ENCODE measurements around the gene ZC3H10. TPM values are rescaled to one million over a fixed set of nuclear protein-coding genes. Genes with fewer than 3 reads are reported as not detected.

The ZC3H10 gene
- total and polyA plus RNA-seq, 2 donors (not counting 3 experiments of a cell fraction or from before 2014, with no cell fraction given) = 2.6 to 10.1 TPM

GRCh38 chr12:56146492-56147460, 28.7 kb downstream of the ZC3H10 start:
- Histone ChIP-seq H3K27ac (ENCODE audit: insufficient read depth, low read depth, low read length) (no peak overlapping the region), H3K9me1 (replicated peaks; ENCODE audit: control insufficient read depth, extremely low read depth, insufficient read depth, low read length) (no peaks in the 10 kb centered on the region), H2AFZ (ENCODE audit: low read depth, low read length) (no peak overlapping the region), H3K4me3 (replicated peaks in 1 of 3; ENCODE audit: insufficient read depth in 1 of 3, low read depth in 1 of 3, low read length in 3 of 3) (no peak overlapping the region), H3K9me3 (replicated peaks; ENCODE audit: control insufficient read depth, insufficient read depth, low read length) (no peaks in the 10 kb centered on the region), H3K27me3 (ENCODE audit: control insufficient read depth in 2 of 2, insufficient read depth in 2 of 2, low read length in 2 of 2) (no peaks in the 10 kb centered on the region), H3K4me2 (ENCODE audit: insufficient read depth, low read length) (peak overlapping the region; percentile 18), H4K20me1 (replicated peaks; ENCODE audit: control insufficient read depth, extremely low read depth, insufficient read depth, low read length) (no peaks in the 10 kb centered on the region), H3K9ac (replicated peaks; ENCODE audit: extremely low read depth, insufficient read depth, low read length) (no peak overlapping the region), H3K36me3 (ENCODE audit: control insufficient read depth in 2 of 2, extremely low read depth in 1 of 2, insufficient read depth in 2 of 2, low read length in 2 of 2) (peaks cover 12 to 17% of the 10 kb centered on the region in 2 experiments), H3K79me2 (ENCODE audit: control insufficient read depth, insufficient read depth, low read length) (no peaks in the 10 kb centered on the region), H3K4me1 (ENCODE audit: control insufficient read depth, extremely low read depth, insufficient read depth, low read length) (peaks cover 32% of the 10 kb centered on the region)
- DNase-seq (ENCODE audit: low read depth, low spot score) (peak; percentile 82), FAIRE-seq (peak; percentile 87)
- intact Hi-C loops (cut with micrococcal nuclease) = no loop called here
- peak; percentile 10 for TF ChIP-seq FOS (IDR thresholded peaks at IDR 0.05; ENCODE audit: borderline replicate concordance, insufficient read depth, low read length)
- no peak for TF ChIP-seq MAX (IDR thresholded peaks at IDR 0.05; ENCODE audit: insufficient read depth, insufficient read length)
- TF ChIP-seq POLR2AphosphoS5 (IDR thresholded peaks at IDR 0.05; ENCODE audit: insufficient read depth, low read depth, low read length) = peak; percentile 46
- no peak for TF ChIP-seq EZH2 (IDR thresholded peaks at IDR 0.05; ENCODE audit: borderline replicate concordance, low read depth, low read length, severe bottlenecking)
- TF ChIP-seq POLR2A (IDR thresholded peaks at IDR 0.05; ENCODE audit: low read depth, low read length) = peak; percentile 74
- dilution Hi-C loops (cut with MboI; ENCODE audit: extremely low pct_ligation_motif_present, low sequenced_read_pairs) = no loop called here
- POLR2A ChIA-PET = no interaction called here
- no TSS peak for BruUV-seq (replicated peaks)
- CTCF ChIA-PET = no interaction called here

GRCh38 chr12:56150563-56150962, 32.5 kb downstream of the ZC3H10 start:
- H3K27ac ChIP-seq (ENCODE audit: insufficient read depth, low read depth, low read length) = no peak overlapping the region
- intact Hi-C loops (cut with micrococcal nuclease) = no loop called here
- H3K9me1 ChIP-seq (replicated peaks; ENCODE audit: control insufficient read depth, extremely low read depth, insufficient read depth, low read length) = no peaks in the 10 kb centered on the region
- no peak overlapping the region for H2AFZ ChIP-seq (ENCODE audit: low read depth, low read length)
- ChIA-PET POLR2A (no interaction called here), CTCF (interaction anchor here (0.9 to 1.8 kb wide), 3 partner anchors 24 to 39 kb away, joined by 3 to 5 read pairs (median 3); partner anchors contain the start of gene SMARCC2)
- peaks cover 0 to 4% of the 10 kb centered on the region in 2 experiments for H3K36me3 ChIP-seq (ENCODE audit: control insufficient read depth in 2 of 2, extremely low read depth in 1 of 2, insufficient read depth in 2 of 2, low read length in 2 of 2)
- no peak overlapping the region for H3K4me3 ChIP-seq (replicated peaks in 1 of 3; ENCODE audit: insufficient read depth in 1 of 3, low read depth in 1 of 3, low read length in 3 of 3)
- no peaks in the 10 kb centered on the region for H4K20me1 ChIP-seq (replicated peaks; ENCODE audit: control insufficient read depth, extremely low read depth, insufficient read depth, low read length)
- TF ChIP-seq POLR2AphosphoS5 (IDR thresholded peaks at IDR 0.05; ENCODE audit: insufficient read depth, low read depth, low read length) (no peak), POLR2A (IDR thresholded peaks at IDR 0.05; ENCODE audit: low read depth, low read length) (no peak), FOS (IDR thresholded peaks at IDR 0.05; ENCODE audit: borderline replicate concordance, insufficient read depth, low read length) (peak; percentile 20)
- no peaks in the 10 kb centered on the region for H3K27me3 ChIP-seq (ENCODE audit: control insufficient read depth in 2 of 2, insufficient read depth in 2 of 2, low read length in 2 of 2)
- dilution Hi-C loops (cut with MboI; ENCODE audit: extremely low pct_ligation_motif_present, low sequenced_read_pairs) = no loop called here
- H3K9me3 ChIP-seq (replicated peaks; ENCODE audit: control insufficient read depth, insufficient read depth, low read length) = no peaks in the 10 kb centered on the region
- peak; percentile 44 for DNase-seq (ENCODE audit: low read depth, low spot score)
- H3K4me1 ChIP-seq (ENCODE audit: control insufficient read depth, extremely low read depth, insufficient read depth, low read length) = peaks cover 24% of the 10 kb centered on the region
- peaks cover 4% of the 10 kb centered on the region for H3K79me2 ChIP-seq (ENCODE audit: control insufficient read depth, insufficient read depth, low read length)
- FAIRE-seq = peak; percentile 75
- no peak overlapping the region for H3K9ac ChIP-seq (replicated peaks; ENCODE audit: extremely low read depth, insufficient read depth, low read length)
- no peak overlapping the region for H3K4me2 ChIP-seq (ENCODE audit: insufficient read depth, low read length)
- no TSS peak for BruUV-seq (replicated peaks)

Data from endothelial cell of umbilical vein (primary cell).